ENCODE data around the gene DNAJC15.

DNAJC15 gene

GRCh38 chr13:43083750-43084149 is 60.4 kb downstream of the DNAJC15 start:
- DNase-seq (ENCODE audit: low spot score) = no peak

- no peak for DNase-seq (ENCODE audit: low spot score)
Measured at GRCh38 chr13:43085545-43085944, 62.2 kb downstream of the DNAJC15 start.

- no peak for DNase-seq (ENCODE audit: low spot score)
Measured at GRCh38 chr13:43086181-43086580, 62.8 kb downstream of the DNAJC15 start.

GRCh38 chr13:43088093-43088511 is 64.7 kb downstream of the DNAJC15 start:
- no peak for DNase-seq (ENCODE audit: low spot score)

- DNase-seq (ENCODE audit: low spot score) = no peak
Measured at GRCh38 chr13:43089912-43090498, 66.6 kb downstream of the DNAJC15 start.

- no peak for DNase-seq (ENCODE audit: low spot score)
Measured at GRCh38 chr13:43094901-43095300, 71.5 kb downstream of the DNAJC15 start.

- DNase-seq (ENCODE audit: low spot score) = no peak
Measured at GRCh38 chr13:43095771-43096719, 72.7 kb downstream of the DNAJC15 start.

- no peak for DNase-seq (ENCODE audit: low spot score)
Measured at GRCh38 chr13:43100667-43101066, 77.3 kb downstream of the DNAJC15 start.

GRCh38 chr13:43102304-43102703 is 78.9 kb downstream of the DNAJC15 start:
- DNase-seq (ENCODE audit: low spot score) = no peak

- DNase-seq (ENCODE audit: low spot score) = no peak
Measured at GRCh38 chr13:43107780-43108179, 84.4 kb downstream of the DNAJC15 start.

GRCh38 chr13:43110036-43110435 is 86.7 kb downstream of the DNAJC15 start:
- no peak for DNase-seq (ENCODE audit: low spot score)

GRCh38 chr13:43110658-43111057 is 87.3 kb downstream of the DNAJC15 start:
- no peak for DNase-seq (ENCODE audit: low spot score)

GRCh38 chr13:43111559-43112400 is 88.4 kb downstream of the DNAJC15 start:
- no peak for DNase-seq (ENCODE audit: low spot score)

GRCh38 chr13:43113603-43114002 is 90.2 kb downstream of the DNAJC15 start:
- no peak for DNase-seq (ENCODE audit: low spot score)

- DNase-seq (ENCODE audit: low spot score) = no peak
Measured at GRCh38 chr13:43114504-43114903, 91.1 kb downstream of the DNAJC15 start.

GRCh38 chr13:43115141-43115540 is 91.8 kb downstream of the DNAJC15 start:
- DNase-seq (ENCODE audit: low spot score) = no peak

- DNase-seq (ENCODE audit: low spot score) = no peak
Measured at GRCh38 chr13:43116242-43116641, 92.9 kb downstream of the DNAJC15 start.

GRCh38 chr13:43118521-43118920 is 95.1 kb downstream of the DNAJC15 start:
- DNase-seq (ENCODE audit: low spot score) = no peak

GRCh38 chr13:43119206-43119605 is 95.8 kb downstream of the DNAJC15 start:
- DNase-seq (ENCODE audit: low spot score) = peak; percentile 45

GRCh38 chr13:43122791-43123190 is 99.4 kb downstream of the DNAJC15 start:
- peak; percentile 53 for DNase-seq (ENCODE audit: low spot score)

GRCh38 chr13:43123856-43124255 is 100.5 kb downstream of the DNAJC15 start:
- no peak for DNase-seq (ENCODE audit: low spot score)

GRCh38 chr13:43124490-43124889 is 101.1 kb downstream of the DNAJC15 start:
- DNase-seq (ENCODE audit: low spot score) = peak; percentile 58

Data from left forelimb (tissue), 1 donor.